GM21717 (cell line): Measurements from ENCODE around the gene HNF1A.
"Not testable (repeated sequence)": the region's sequence is repeated elsewhere in the genome, so short reads cannot be mapped to it uniquely, and the experiment has no call there.

ENCODE experiments used
- ATAC-seq: cut with Tn5 transposase; IDR thresholded peaks from one replicate; pipeline ENCODE4 v1.9.1; 2021; ENCODE audit warnings: mild to moderate bottlenecking, moderate library complexity; ENCODE audit not compliant: unreplicated experiment

HNF1A gene

DNA sequence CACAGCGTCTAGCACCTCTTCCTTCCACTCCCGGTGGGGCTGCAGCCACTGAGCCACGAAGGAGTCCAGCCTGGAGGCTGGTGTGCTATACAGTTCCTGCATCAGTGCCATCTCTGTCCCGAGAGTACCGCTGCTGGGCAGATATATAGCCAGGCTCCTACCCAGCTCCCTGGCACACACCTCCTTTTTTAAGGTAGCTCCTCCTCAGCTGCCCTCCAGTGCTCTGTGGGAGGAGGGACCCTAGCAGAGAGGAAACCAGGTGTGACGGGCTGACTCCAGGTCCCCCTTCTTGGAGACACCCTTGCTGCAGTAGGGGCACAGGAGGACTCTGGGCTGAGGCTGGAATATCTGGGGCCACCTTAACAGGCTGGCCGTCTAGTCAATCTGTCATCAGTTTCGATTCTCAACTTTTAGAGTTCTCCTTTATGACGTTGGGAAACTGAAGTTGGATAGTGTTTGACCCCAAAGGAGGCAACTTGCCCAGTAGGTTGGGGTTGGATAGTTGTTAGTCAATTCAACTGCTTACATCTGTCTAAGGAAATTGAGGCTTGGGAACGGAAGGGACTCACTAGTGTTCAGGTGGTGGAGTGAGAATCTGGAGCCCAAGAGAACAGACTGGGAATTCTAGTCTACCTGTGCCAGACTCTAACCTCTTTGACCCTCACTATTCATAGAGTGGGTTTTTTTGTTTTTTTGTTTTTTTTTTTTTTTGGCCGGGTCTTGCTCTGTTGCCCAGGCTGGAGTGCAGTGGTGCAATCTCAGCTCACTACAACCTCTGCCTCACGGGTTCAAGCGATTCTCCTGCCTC lies 60.7 kb downstream of the HNF1A start, which contains the start of gene OASL:
OASL (minus strand) TSS at position 386 of the 808 bp plus-strand sequence; CDS start at position 111, 275 bp downstream.
- ATAC-seq: peak; percentile 69

DNA sequence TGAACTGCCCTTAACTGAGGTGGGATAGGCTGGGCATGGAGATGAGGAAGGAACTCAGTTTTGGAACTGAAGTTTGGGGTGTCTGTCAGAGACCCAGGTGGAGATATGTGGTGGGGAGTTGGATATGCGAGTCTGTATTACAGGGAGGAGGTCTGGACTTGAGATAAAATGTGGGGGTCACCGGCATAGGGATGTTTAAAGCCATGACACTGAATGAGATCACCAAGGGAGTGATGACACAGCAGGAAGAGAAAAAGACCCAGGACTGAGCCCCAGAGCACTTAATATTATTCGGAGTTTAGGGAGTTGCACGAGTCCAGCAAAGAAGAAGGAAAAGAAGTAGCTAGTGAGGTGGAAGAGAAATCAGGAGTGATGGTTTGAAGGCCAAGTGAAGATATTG lies 64.7 kb downstream of the HNF1A start:
- no peak for ATAC-seq

GRCh38 chr12:121047400-121047799 lies 69.1 kb downstream of the HNF1A start:
- ATAC-seq: not testable (repeated sequence)

DNA sequence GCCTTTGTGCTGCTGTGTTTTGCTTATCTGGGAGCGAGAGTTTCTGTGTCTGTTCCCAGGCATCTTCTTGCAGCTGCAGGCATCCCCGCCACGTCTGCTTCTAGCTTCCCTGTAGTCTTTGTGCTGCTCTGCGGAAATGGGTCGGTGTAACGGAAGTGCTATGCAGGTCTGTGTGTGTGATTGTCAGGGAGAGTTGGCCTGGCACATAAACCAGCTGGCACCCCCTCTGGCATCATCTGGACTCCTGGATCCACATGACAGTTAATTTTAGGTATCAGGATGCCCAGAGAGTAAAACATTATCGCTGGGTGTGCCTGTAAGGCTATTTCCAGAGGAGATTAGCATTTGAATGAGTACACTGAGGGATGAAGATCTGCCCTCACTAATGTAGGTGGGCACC lies 70.1 kb downstream of the HNF1A start:
- ATAC-seq: no peak

DNA sequence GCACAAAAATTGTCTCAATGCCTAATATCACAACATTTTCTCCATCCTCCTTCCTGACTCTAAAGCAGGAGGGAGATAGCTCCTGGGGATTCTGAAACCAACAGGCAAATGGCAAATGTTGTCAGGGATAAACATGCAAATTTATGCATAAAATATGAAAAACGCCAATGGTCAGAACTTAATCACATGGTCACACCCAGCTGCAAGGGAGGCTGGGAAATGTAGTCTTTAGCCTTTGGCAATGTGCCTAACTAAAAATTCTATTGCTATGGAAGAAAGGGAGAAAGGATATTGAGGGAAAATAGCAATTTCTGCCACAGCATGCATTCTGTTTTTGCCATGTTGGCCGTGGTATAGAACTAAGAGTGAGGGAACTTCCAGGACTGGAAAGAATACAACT lies 72.4 kb downstream of the HNF1A start:
- no peak for ATAC-seq
